ENCODE measurements around the gene CILP2.

DNA sequence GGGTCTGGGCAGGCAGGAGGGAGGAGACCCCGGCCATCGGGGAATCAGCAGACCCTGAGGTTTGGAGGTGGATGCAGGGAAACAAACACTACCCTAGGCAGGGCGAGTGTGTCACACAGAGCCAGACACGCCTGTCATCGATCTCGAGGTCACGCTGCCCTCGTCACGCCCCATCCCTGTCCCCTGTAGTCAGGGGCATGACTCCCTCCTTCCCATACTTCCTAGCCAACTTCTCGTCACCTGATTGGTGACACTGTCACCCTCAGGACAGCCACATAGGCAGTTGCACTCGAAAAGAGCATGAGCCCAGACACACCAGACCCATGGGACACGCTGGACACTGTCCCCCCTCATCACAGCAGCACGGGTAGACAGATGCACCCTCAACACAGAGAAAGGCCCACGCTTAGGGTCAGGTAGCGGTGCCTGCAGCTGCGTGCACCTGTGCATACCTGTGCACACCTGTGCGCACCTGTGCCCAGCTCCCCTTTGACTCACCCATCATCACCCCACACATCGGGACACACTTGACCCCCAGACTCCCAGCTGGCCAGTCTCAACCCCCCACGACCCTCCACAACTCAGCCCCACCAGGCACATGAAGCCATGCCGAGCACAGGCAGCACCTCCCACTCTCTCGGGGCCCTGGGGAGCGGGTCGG, 11.9 kb downstream of the CILP2 start:
- TF ChIP-seq EZH2phosphoT487 (IDR thresholded peaks at IDR 0.05; ENCODE audit: borderline replicate concordance), result no peak
- TF ChIP-seq, protein P1, sequence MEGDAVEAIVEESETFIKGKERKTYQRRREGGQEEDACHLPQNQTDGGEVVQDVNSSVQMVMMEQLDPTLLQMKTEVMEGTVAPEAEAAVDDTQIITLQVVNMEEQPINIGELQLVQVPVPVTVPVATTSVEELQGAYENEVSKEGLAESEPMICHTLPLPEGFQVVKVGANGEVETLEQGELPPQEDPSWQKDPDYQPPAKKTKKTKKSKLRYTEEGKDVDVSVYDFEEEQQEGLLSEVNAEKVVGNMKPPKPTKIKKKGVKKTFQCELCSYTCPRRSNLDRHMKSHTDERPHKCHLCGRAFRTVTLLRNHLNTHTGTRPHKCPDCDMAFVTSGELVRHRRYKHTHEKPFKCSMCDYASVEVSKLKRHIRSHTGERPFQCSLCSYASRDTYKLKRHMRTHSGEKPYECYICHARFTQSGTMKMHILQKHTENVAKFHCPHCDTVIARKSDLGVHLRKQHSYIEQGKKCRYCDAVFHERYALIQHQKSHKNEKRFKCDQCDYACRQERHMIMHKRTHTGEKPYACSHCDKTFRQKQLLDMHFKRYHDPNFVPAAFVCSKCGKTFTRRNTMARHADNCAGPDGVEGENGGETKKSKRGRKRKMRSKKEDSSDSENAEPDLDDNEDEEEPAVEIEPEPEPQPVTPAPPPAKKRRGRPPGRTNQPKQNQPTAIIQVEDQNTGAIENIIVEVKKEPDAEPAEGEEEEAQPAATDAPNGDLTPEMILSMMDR (conservative IDR thresholded peaks at IDR 0.05; ENCODE audit: low read length), result no peak
